ENCODE measurements around the gene BEND6. TPM values are rescaled to one million over a fixed set of nuclear protein-coding genes. Genes with fewer than 3 reads are reported as not detected.

The BEND6 gene
- total and polyA plus RNA-seq, 10 of the 15 experiments (the other 5 are each of a cell fraction or from before 2014, with no cell fraction given) = 0.79 to 2.8 (median 1.6) TPM

DNA sequence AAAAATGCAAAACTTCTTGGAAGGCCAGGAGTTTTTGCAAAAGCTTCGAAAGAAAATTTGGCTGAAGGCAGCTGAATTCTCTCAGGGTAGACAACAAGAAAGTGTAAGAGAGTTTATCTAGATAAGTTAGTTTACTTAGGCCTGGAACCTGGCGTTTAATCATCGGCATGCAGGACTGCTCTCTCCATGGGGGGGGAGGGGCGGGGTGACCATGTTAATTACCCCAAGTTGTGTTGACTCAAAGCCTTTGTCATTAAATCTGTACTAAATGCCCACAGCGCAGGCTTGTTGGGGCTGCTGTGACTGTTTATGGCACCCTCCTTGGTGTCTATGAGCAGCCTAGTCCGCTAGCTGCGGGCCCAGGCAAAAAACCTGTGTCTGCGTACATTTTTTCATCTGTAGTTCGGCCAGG is 115.0 kb downstream of the BEND6 start:
- no peak overlapping the region for H3K9ac ChIP-seq (ENCODE audit: control insufficient read depth, insufficient read depth, low read length)
- no peaks in the 10 kb centered on the region for H4K20me1 ChIP-seq (ENCODE audit: control insufficient read depth, insufficient read depth)
- no peaks in the 10 kb centered on the region for H3K9me3 ChIP-seq (replicated peaks; ENCODE audit: control insufficient read depth, insufficient read depth, low read length)
- CTCF ChIA-PET = no interaction called here
- H3K27me3 ChIP-seq (replicated peaks in 1 of 2; ENCODE audit: control insufficient read depth in 2 of 2, insufficient read depth in 2 of 2, low read length in 1 of 2) = no peaks in the 10 kb centered on the region
- no peak overlapping the region for H3K27ac ChIP-seq (ENCODE audit: control insufficient read depth, insufficient read depth)
- ATAC-seq = no peak
- no peaks in the 10 kb centered on the region for H3K4me1 ChIP-seq (ENCODE audit: control insufficient read depth, insufficient read depth, low read length)
- no peak for DNase-seq (ENCODE audit: low read depth, low spot score)
- POLR2A ChIA-PET = no interaction called here
- TF ChIP-seq LARP7 (IDR thresholded peaks at IDR 0.05) (no peak), ZNF207 (IDR thresholded peaks at IDR 0.05; ENCODE audit: borderline replicate concordance) (no peak), YBX1 (IDR thresholded peaks at IDR 0.05) (no peak), IRF4 (IDR thresholded peaks at IDR 0.05; ENCODE audit: low read depth, low read length) (no peak), HDAC2 (IDR thresholded peaks at IDR 0.05) (no peak), BRCA1 (IDR thresholded peaks at IDR 0.05; ENCODE audit: low read depth, low read length) (no peak), SUPT20H (IDR thresholded peaks at IDR 0.05; ENCODE audit: borderline replicate concordance, control insufficient read depth, low read depth, low read length) (no peak), NRF1 (conservative IDR thresholded peaks at IDR 0.05; ENCODE audit: low read depth, low read length) (no peak), ASH2L (IDR thresholded peaks at IDR 0.05; ENCODE audit: borderline replicate concordance, low read depth) (no peak), KLF5 (IDR thresholded peaks at IDR 0.05; ENCODE audit: partially characterized antibody) (no peak), CBX3 (IDR thresholded peaks at IDR 0.05; ENCODE audit: borderline replicate concordance, low read depth) (no peak), TCF7 (IDR thresholded peaks at IDR 0.05; ENCODE audit: borderline replicate concordance) (no peak), PAX8 (IDR thresholded peaks at IDR 0.05) (no peak)
- H2AFZ ChIP-seq (ENCODE audit: control insufficient read depth, low read depth, low read length) = no peak overlapping the region
- WGBS (ENCODE audit: insufficient coverage, insufficient replicate concordance, low lambda C conversion rate, missing lambda C conversion rate) = 96% methylated on average over 9 of the region's 9 CpGs
- RAD21 ChIA-PET (ENCODE audit: unreplicated experiment) = no interaction called here
- peaks cover 0 to 15% of the 10 kb centered on the region in 2 experiments; a peak in 1 of 4 replicates for H3K36me3 ChIP-seq (ENCODE audit: control insufficient read depth in 2 of 2, insufficient read depth in 2 of 2, low read length in 1 of 2)
- no peak overlapping the region for H3K4me3 ChIP-seq
- BruUV-seq (replicated peaks) = no TSS peak
- SMC1A ChIA-PET (ENCODE audit: uncharacterized antibody, unreplicated experiment) = no interaction called here
- H3K4me2 ChIP-seq (ENCODE audit: control insufficient read depth, insufficient read depth) = no peak overlapping the region
- in situ Hi-C loops (cut with MboI) = no loop called here
- no peaks in the 10 kb centered on the region for H3K79me2 ChIP-seq (ENCODE audit: control insufficient read depth, insufficient read depth, low read length)
- no peak for FAIRE-seq
- intact Hi-C loops (cut with micrococcal nuclease; ENCODE audit: unreplicated experiment) = no loop called here
